Measurements from ENCODE around the gene PLCB3. TPM values are rescaled to one million over a fixed set of nuclear protein-coding genes. Genes with fewer than 3 reads are reported as not detected.

Gene PLCB3
- total RNA-seq, 1 donor from 2014 or later: 48.7 TPM

DNA sequence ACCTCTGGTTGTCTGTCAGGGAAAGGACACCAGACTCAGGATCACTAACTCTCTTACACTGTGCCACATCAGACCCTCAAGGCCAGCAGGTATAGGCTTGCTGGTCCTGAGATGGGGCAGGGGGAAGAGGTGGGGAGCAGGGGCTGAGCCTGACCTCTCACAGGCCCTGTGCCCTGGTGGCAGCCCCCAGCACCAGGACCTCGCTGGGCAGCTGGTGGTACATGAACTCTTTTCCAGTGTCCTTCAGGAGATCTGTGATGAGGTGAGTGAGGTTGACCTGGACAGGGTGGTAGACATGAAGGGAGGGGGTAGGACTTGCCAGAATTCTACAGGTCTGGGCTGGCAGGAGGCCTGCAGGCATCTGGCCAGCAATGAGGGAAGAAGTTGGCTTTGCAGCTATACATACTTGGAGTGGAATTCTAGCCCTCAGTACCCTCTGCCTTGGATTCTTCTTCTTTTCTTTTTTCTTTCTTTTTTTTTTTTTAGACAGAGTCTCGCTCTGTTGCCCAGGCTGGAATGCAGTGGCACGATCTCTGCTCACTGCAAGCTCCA is 23.8 kb upstream of the PLCB3 start:
- no peaks in the 10 kb centered on the region for H3K27me3 Mint-ChIP-seq (ENCODE audit: low read depth, unreplicated experiment)
- TF ChIP-seq EZH2 (IDR thresholded peaks at IDR 0.05; ENCODE audit: insufficient read depth, low read length): no peak
- TF ChIP-seq, protein P1, sequence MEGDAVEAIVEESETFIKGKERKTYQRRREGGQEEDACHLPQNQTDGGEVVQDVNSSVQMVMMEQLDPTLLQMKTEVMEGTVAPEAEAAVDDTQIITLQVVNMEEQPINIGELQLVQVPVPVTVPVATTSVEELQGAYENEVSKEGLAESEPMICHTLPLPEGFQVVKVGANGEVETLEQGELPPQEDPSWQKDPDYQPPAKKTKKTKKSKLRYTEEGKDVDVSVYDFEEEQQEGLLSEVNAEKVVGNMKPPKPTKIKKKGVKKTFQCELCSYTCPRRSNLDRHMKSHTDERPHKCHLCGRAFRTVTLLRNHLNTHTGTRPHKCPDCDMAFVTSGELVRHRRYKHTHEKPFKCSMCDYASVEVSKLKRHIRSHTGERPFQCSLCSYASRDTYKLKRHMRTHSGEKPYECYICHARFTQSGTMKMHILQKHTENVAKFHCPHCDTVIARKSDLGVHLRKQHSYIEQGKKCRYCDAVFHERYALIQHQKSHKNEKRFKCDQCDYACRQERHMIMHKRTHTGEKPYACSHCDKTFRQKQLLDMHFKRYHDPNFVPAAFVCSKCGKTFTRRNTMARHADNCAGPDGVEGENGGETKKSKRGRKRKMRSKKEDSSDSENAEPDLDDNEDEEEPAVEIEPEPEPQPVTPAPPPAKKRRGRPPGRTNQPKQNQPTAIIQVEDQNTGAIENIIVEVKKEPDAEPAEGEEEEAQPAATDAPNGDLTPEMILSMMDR (IDR thresholded peaks at IDR 0.05; ENCODE audit: insufficient read depth, low read depth, low read length): no peak
- Histone ChIP-seq H2AFZ (ENCODE audit: low read depth, low read length) (no peak overlapping the region), H3K9me3 (ENCODE audit: insufficient read depth, low read depth, low read length) (no peaks in the 10 kb centered on the region), H3K9ac (ENCODE audit: low read length) (peak overlapping the region; percentile 85), H3K4me1 (ENCODE audit: insufficient read depth, low read length) (peaks cover 38% of the 10 kb centered on the region), H3K79me2 (ENCODE audit: insufficient read depth, low read length) (peaks cover 32% of the 10 kb centered on the region), H3K36me3 (ENCODE audit: insufficient read depth, low read length) (no peaks in the 10 kb centered on the region), H3K4me3 (ENCODE audit: insufficient read depth, low read depth, low read length) (peak overlapping the region; percentile 89), H4K20me1 (ENCODE audit: insufficient read depth, low read length) (peaks cover 3% of the 10 kb centered on the region), H3K27me3 (ENCODE audit: insufficient read depth, low read length) (no peaks in the 10 kb centered on the region), H3K27ac (ENCODE audit: low read depth, low read length) (no peak overlapping the region), H3K4me2 (ENCODE audit: low read length) (peak overlapping the region; percentile 99)
- H3K4me3 Mint-ChIP-seq (ENCODE audit: unreplicated experiment): peak overlapping the region; percentile 83
- H3K9me3 Mint-ChIP-seq (ENCODE audit: unreplicated experiment): no peaks in the 10 kb centered on the region
- DNase-seq (ENCODE audit: low read depth) (no peak), FAIRE-seq (no peak)
- peaks cover 15% of the 10 kb centered on the region for H3K4me1 Mint-ChIP-seq (ENCODE audit: low read depth, unreplicated experiment)
- H3K36me3 Mint-ChIP-seq (ENCODE audit: low read depth, unreplicated experiment): no peaks in the 10 kb centered on the region
- no peak overlapping the region for H3K27ac Mint-ChIP-seq (ENCODE audit: unreplicated experiment)

DNA sequence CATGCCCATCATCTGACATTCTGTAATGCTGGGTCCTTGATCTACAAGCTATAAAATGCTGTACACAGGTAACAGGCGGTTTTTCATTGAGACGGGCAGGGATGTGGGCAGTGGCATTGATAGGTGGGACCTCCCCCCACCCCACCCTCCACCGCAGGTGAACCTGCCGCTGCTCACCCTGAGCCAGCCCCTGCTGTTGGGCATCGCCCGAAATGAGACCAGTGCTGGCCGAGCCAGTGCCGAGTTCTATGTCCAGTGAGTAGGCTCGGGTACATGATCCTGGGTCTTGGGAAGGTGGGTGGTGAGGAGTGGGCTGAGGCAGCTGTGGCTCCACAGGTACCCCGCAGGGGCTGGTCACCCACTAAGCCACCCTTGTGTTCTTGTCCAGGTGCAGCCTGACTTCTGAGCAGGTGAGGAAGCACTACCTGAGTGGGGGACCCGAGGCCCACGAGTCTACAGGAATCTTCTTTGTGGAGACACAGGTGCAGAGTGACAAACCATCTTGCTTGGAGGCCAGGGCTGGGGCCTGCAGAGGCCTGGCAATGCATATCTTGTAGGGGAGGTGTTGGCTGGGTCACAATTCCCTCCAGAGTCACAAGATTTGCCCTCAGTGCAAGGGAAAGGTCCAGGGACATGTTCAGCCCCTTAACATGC is 22.1 kb upstream of the PLCB3 start:
- no peaks in the 10 kb centered on the region for H3K27me3 Mint-ChIP-seq (ENCODE audit: low read depth, unreplicated experiment)
- Histone ChIP-seq H3K27me3 (ENCODE audit: insufficient read depth, low read length) (no peaks in the 10 kb centered on the region), H3K79me2 (ENCODE audit: insufficient read depth, low read length) (peaks cover 32% of the 10 kb centered on the region), H3K4me1 (ENCODE audit: insufficient read depth, low read length) (peaks cover 34% of the 10 kb centered on the region), H3K27ac (ENCODE audit: low read depth, low read length) (no peak overlapping the region), H3K9ac (ENCODE audit: low read length) (peak overlapping the region; percentile 85), H3K4me2 (ENCODE audit: low read length) (peak overlapping the region; percentile 100), H4K20me1 (ENCODE audit: insufficient read depth, low read length) (peaks cover 3% of the 10 kb centered on the region), H3K4me3 (ENCODE audit: insufficient read depth, low read depth, low read length) (no peak overlapping the region), H2AFZ (ENCODE audit: low read depth, low read length) (no peak overlapping the region), H3K9me3 (ENCODE audit: insufficient read depth, low read depth, low read length) (no peaks in the 10 kb centered on the region), H3K36me3 (ENCODE audit: insufficient read depth, low read length) (no peaks in the 10 kb centered on the region)
- no peaks in the 10 kb centered on the region for H3K36me3 Mint-ChIP-seq (ENCODE audit: low read depth, unreplicated experiment)
- FAIRE-seq (no peak), DNase-seq (ENCODE audit: low read depth) (no peak)
- H3K27ac Mint-ChIP-seq (ENCODE audit: unreplicated experiment): peak overlapping the region; percentile 53
- no peaks in the 10 kb centered on the region for H3K9me3 Mint-ChIP-seq (ENCODE audit: unreplicated experiment)
- TF ChIP-seq, protein P1 (IDR thresholded peaks at IDR 0.05; ENCODE audit: insufficient read depth, low read depth, low read length): no peak
- TF ChIP-seq EZH2 (IDR thresholded peaks at IDR 0.05; ENCODE audit: insufficient read depth, low read length): no peak
- peak overlapping the region; percentile 69 for H3K4me3 Mint-ChIP-seq (ENCODE audit: unreplicated experiment)
- peaks cover 11% of the 10 kb centered on the region for H3K4me1 Mint-ChIP-seq (ENCODE audit: low read depth, unreplicated experiment)

- FAIRE-seq: no peak
- H4K20me1 ChIP-seq (ENCODE audit: insufficient read depth, low read length): peaks cover 3% of the 10 kb centered on the region
- peak overlapping the region; percentile 74 for H3K4me3 ChIP-seq (ENCODE audit: insufficient read depth, low read depth, low read length)
- H3K9me3 ChIP-seq (ENCODE audit: insufficient read depth, low read depth, low read length): no peaks in the 10 kb centered on the region
- Mint-ChIP-seq H3K36me3 (ENCODE audit: low read depth, unreplicated experiment) (no peaks in the 10 kb centered on the region), H3K9me3 (ENCODE audit: unreplicated experiment) (no peaks in the 10 kb centered on the region), H3K4me3 (ENCODE audit: unreplicated experiment) (peak overlapping the region; percentile 85), H3K4me1 (ENCODE audit: low read depth, unreplicated experiment) (peaks cover 11% of the 10 kb centered on the region), H3K27ac (ENCODE audit: unreplicated experiment) (peak overlapping the region; percentile 53), H3K27me3 (ENCODE audit: low read depth, unreplicated experiment) (no peaks in the 10 kb centered on the region)
- peak overlapping the region; percentile 57 for H2AFZ ChIP-seq (ENCODE audit: low read depth, low read length)
- peak overlapping the region; percentile 100 for H3K4me2 ChIP-seq (ENCODE audit: low read length)
- H3K36me3 ChIP-seq (ENCODE audit: insufficient read depth, low read length): no peaks in the 10 kb centered on the region
- peaks cover 32% of the 10 kb centered on the region for H3K79me2 ChIP-seq (ENCODE audit: insufficient read depth, low read length)
- DNase-seq (ENCODE audit: low read depth): no peak
- H3K27me3 ChIP-seq (ENCODE audit: insufficient read depth, low read length): no peaks in the 10 kb centered on the region
- H3K4me1 ChIP-seq (ENCODE audit: insufficient read depth, low read length): peaks cover 31% of the 10 kb centered on the region
- no peak overlapping the region for H3K27ac ChIP-seq (ENCODE audit: low read depth, low read length)
- peak overlapping the region; percentile 85 for H3K9ac ChIP-seq (ENCODE audit: low read length)
- no peak for TF ChIP-seq EZH2 (IDR thresholded peaks at IDR 0.05; ENCODE audit: insufficient read depth, low read length)
- TF ChIP-seq, protein P1 (IDR thresholded peaks at IDR 0.05; ENCODE audit: insufficient read depth, low read depth, low read length): no peak
Observed at GRCh38 chr11:64229744-64230170, 21.6 kb upstream of the PLCB3 start.

Measured in astrocyte (in vitro differentiated cells and primary cell).